Skeletal muscle cell (primary cell): ENCODE data around the gene TJP1.
"Not testable (repeated sequence)": the region's sequence is repeated elsewhere in the genome, so short reads cannot be mapped to it uniquely, and the experiment has no call there.

Source experiments
- DNase-seq: peaks from one replicate; pipeline ENCODE4 v3.0.0-alpha.2; 2010; ENCODE audit warnings: low read depth
- H3K4me3 ChIP-seq: 2 replicates; pipeline ENCODE4 v1.5.1; 2011; ENCODE audit warnings: low read depth, mild to moderate bottlenecking, control low read depth, low read length, moderate library complexity

TJP1 gene

GRCh38 chr15:29840926-29841325 lies 18.7 kb upstream of the TJP1 start:
- DNase-seq: no peak
- no peak overlapping the region for H3K4me3 ChIP-seq

GRCh38 chr15:29840054-29840453 lies 17.8 kb upstream of the TJP1 start:
- DNase-seq: no peak
- no peak overlapping the region for H3K4me3 ChIP-seq

GRCh38 chr15:29838352-29839010 lies 16.2 kb upstream of the TJP1 start:
- H3K4me3 ChIP-seq: no peak overlapping the region
- DNase-seq: no peak

- DNase-seq: no peak
- H3K4me3 ChIP-seq: no peak overlapping the region
Measured at GRCh38 chr15:29835301-29835700, 13.0 kb upstream of the TJP1 start.

- no peak overlapping the region for H3K4me3 ChIP-seq
- no peak for DNase-seq
Measured at GRCh38 chr15:29832709-29833108, 10.4 kb upstream of the TJP1 start.

- DNase-seq: no peak
- no peak overlapping the region for H3K4me3 ChIP-seq
Measured at GRCh38 chr15:29826908-29827820, 4.9 kb upstream of the TJP1 start.

- no peak for DNase-seq
- no peak overlapping the region for H3K4me3 ChIP-seq
Measured at GRCh38 chr15:29825227-29825626, 3.0 kb upstream of the TJP1 start.

- DNase-seq: no peak
- H3K4me3 ChIP-seq: peak overlapping the region; percentile 67
Measured at GRCh38 chr15:29822684-29823459, 604 bp upstream of the TJP1 start.

GRCh38 chr15:29821416-29822099 lies 710 bp downstream of the TJP1 start:
- peak overlapping the region; percentile 67 for H3K4me3 ChIP-seq
- no peak for DNase-seq

- no peak for DNase-seq
Measured at GRCh38 chr15:29820394-29821154, 1.7 kb downstream of the TJP1 start.

GRCh38 chr15:29819979-29820378 lies 2.3 kb downstream of the TJP1 start:
- peak overlapping the region; percentile 67 for H3K4me3 ChIP-seq
- no peak for DNase-seq

More at GRCh38 chr15:29820394-29821154, 1.7 kb downstream of the TJP1 start:
- H3K4me3 ChIP-seq: peak overlapping the region; percentile 67

- no peak for DNase-seq
- no peak overlapping the region for H3K4me3 ChIP-seq
Measured at GRCh38 chr15:29818141-29818540, 4.1 kb downstream of the TJP1 start.

- H3K4me3 ChIP-seq, DNase-seq: not testable (repeated sequence)
Measured at GRCh38 chr15:29817455-29817854, 4.8 kb downstream of the TJP1 start.

GRCh38 chr15:29815000-29815710 lies 7.1 kb downstream of the TJP1 start:
- no peak overlapping the region for H3K4me3 ChIP-seq
- DNase-seq: no peak

GRCh38 chr15:29813009-29813408 lies 9.3 kb downstream of the TJP1 start:
- H3K4me3 ChIP-seq: no peak overlapping the region
- no peak for DNase-seq

GRCh38 chr15:29812384-29812694 lies 9.9 kb downstream of the TJP1 start:
- no peak overlapping the region for H3K4me3 ChIP-seq
- peak; percentile 45 for DNase-seq

GRCh38 chr15:29811691-29812383 lies 10.4 kb downstream of the TJP1 start:
- no peak overlapping the region for H3K4me3 ChIP-seq
- DNase-seq: no peak

- no peak for DNase-seq
- no peak overlapping the region for H3K4me3 ChIP-seq
Measured at GRCh38 chr15:29805708-29806104, 16.6 kb downstream of the TJP1 start.
